ENCODE data around the gene NBPF20. TPM values are rescaled to one million over a fixed set of nuclear protein-coding genes. Genes with fewer than 3 reads are reported as not detected.
"Not testable (repeated sequence)": the region's sequence is repeated elsewhere in the genome, so short reads cannot be mapped to it uniquely, and the experiment has no call there.

NBPF20 gene, protein sequence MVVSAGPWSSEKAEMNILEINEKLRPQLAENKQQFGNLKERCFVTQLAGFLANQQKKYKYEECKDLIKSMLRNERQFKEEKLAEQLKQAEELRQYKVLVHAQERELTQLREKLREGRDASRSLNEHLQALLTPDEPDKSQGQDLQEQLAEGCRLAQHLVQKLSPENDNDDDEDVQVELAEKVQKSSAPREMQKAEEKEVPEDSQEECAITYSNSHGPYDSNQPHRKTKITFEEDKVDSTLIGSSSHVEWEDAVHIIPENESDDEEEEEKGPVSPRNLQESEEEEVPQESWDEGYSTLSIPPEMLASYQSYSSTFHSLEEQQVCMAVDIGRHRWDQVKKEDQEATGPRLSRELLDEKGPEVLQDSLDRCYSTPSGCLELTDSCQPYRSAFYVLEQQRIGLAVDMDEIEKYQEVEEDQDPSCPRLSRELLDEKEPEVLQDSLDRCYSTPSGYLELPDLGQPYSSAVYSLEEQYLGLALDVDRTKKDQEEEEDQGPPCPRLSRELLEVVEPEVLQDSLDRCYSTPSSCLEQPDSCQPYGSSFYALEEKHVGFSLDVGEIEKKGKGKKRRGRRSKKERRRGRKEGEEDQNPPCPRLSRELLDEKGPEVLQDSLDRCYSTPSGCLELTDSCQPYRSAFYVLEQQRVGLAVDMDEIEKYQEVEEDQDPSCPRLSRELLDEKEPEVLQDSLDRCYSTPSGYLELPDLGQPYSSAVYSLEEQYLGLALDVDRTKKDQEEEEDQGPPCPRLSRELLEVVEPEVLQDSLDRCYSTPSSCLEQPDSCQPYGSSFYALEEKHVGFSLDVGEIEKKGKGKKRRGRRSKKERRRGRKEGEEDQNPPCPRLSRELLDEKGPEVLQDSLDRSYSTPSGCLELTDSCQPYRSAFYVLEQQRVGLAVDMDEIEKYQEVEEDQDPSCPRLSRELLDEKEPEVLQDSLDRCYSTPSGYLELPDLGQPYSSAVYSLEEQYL (N-terminal part only)
- total RNA-seq: 1 to 10 TPM; 1.0 to 2.4 TPM

DNA sequence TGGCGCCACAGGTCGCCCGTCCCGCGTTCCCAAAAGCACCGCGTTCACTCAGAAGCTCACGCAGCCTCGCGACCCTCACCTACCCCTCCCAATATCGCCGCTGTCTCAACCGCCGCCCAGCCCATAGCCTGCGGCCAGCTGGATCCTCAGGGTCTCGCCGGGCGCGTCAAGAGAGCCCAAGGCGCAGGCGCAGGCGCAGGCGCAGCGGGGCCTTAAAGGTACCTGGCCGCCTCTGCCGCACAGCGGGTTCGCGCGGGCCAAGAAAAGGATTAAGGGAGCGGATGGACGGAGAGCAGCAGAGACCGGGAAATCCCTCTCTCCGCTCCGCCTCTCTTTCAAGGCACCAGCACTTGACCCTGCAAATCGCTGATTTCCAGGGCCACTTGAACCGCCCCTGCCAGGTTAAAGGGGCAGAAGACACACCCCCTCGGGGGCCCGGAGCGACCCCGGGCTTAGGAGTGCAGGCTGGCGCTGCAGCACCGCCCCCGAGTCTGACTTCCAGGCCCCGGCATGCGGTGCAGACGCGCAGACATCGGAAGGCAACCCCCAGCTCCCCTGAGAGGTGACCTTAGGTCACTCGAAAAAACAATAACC is at the start of gene NBPF20:
NBPF20 (minus strand) TSS at position 168 of the 594 bp plus-strand sequence. CDS start 20,331 bp downstream, outside the sequence.
- Mint-ChIP-seq H3K9me3 (peaks cover 10% of the 10 kb centered on the region), H3K27me3 (peaks cover 37 to 42% of the 10 kb centered on the region in 2 donors), H3K4me1 (ENCODE audit: low read depth in 2 of 2) (peaks cover 11 to 16% of the 10 kb centered on the region in 2 donors), H3K36me3 (peaks cover 22% of the 10 kb centered on the region), H3K27ac (peak within 1 kb of the TSS; percentile 54 to 73), H3K4me3 (peak within 1 kb of the TSS; percentile 91)
- peak; percentile 86 for DNase-seq (ENCODE audit: low spot score)
- ATAC-seq: peak; percentile 95 to 97

DNA sequence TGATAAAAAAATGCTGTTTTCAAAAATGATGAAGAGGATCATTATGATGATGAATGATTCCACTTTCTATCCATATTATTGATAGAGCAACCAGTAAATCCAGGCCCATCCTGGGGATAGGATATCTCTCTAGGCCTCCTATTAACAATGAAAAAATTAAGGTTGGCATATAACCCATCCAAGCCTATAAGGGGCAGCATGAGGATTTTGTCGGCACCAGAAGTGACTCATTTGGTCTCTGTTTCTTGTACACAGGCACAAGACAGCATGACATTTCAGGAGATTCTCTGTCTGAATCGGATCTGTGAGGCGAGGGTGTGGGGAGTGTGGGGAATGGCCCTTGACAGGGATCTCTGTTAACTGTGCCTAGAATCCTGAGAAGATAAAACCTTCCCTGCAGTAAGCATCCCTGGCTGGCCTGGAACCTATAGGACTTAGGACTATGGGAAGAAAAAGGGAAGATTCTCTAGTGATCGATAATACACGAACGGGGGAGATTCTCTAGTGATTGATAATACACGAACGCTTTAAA is 49.5 kb upstream of the NBPF20 start:
- not testable (repeated sequence) for DNase-seq (ENCODE audit: low spot score); H3K4me1 Mint-ChIP-seq (ENCODE audit: low read depth in 2 of 2); ATAC-seq; H3K9me3 Mint-ChIP-seq; H3K36me3 Mint-ChIP-seq; H3K27me3 Mint-ChIP-seq
- H3K4me3 Mint-ChIP-seq: peak overlapping the region; percentile 52
- peak overlapping the region; percentile 53 to 57 for H3K27ac Mint-ChIP-seq

DNA sequence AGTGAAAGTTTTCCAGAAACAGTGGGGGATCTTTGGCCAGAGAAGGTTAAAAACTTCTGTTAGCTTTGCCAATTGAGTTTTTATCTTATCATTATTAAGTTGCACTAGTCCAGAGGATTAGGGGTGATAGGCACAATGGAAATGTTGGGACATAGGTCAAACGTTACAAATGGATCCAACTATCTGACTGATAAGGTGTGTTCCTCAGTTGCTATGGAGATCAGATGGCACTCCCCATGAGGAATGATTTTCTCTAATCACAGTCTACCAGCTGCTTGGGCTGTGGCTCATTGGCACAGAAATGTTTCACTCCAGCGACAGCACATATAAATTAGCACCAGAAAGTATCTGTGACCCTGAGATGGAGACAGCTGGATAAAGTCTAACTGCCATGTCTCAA is 47.3 kb upstream of the NBPF20 start:
- not testable (repeated sequence) for H3K4me3 Mint-ChIP-seq; DNase-seq (ENCODE audit: low spot score); H3K4me1 Mint-ChIP-seq (ENCODE audit: low read depth in 2 of 2); ATAC-seq; H3K27ac Mint-ChIP-seq; H3K9me3 Mint-ChIP-seq; H3K27me3 Mint-ChIP-seq; H3K36me3 Mint-ChIP-seq

DNA sequence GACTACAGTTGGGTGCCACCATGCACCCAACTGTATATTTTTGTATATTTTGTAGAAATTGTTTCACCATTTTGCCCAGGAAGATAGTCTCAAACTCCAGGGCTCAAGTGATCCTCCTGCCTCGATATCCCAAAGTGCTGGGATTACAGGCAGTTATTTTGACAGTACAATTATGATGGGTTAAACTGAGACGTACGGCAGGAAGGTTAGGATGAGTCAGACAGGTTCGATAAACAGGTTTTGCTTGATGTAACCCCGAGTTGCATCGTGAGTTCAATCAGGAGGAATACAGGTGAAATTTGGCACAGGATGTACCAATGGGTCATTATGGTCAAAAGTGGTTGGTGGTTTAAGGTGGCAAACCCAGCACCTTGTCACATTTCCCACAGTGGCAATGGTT is 46.0 kb upstream of the NBPF20 start:
- H3K36me3 Mint-ChIP-seq; H3K9me3 Mint-ChIP-seq; DNase-seq (ENCODE audit: low spot score); H3K27ac Mint-ChIP-seq; H3K27me3 Mint-ChIP-seq; H3K4me3 Mint-ChIP-seq; H3K4me1 Mint-ChIP-seq (ENCODE audit: low read depth in 2 of 2); ATAC-seq: not testable (repeated sequence)

DNA sequence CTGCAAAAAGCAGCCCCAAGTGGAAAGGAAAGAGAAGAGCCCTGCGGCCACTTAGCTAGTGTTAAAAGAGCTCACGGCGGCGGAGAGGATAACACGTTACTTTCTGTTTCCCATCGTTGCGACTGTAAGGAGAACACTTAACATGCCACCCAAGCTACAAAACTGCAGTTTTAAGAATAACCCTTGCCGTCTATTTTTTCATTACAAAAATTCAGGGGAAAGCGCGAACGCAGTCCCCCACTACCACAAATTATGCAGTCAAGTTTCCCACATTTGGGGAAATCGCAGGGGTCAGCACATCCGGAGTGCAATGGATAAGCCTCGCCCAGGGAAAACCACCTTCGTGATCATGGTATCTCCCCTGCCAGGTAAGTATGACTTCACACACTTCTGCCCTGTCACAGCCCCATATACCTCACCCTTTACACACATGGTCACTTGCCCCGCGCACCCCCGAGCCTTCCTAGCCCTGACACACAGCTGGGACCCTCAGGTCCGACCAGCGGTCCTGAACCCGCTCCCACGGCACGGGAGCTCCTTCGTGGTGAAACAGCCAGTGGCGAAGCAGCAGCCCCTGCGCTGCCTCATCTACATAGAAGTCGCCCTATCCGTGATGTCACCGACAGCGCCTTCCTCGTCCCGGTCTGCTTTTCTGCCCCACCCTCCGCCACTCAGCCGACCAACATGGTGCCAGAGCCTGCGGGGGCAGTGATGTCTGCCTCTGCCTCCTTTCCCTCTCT is 40.2 kb upstream of the NBPF20 start:
- not testable (repeated sequence) for H3K36me3 Mint-ChIP-seq; H3K9me3 Mint-ChIP-seq; H3K27me3 Mint-ChIP-seq; H3K4me1 Mint-ChIP-seq (ENCODE audit: low read depth in 2 of 2)
- peak overlapping the region; percentile 83 to 87 for H3K27ac Mint-ChIP-seq
- peak overlapping the region; percentile 84 for H3K4me3 Mint-ChIP-seq
- DNase-seq (ENCODE audit: low spot score) (peak; percentile 74), ATAC-seq (peak; percentile 88 to 93)

DNA sequence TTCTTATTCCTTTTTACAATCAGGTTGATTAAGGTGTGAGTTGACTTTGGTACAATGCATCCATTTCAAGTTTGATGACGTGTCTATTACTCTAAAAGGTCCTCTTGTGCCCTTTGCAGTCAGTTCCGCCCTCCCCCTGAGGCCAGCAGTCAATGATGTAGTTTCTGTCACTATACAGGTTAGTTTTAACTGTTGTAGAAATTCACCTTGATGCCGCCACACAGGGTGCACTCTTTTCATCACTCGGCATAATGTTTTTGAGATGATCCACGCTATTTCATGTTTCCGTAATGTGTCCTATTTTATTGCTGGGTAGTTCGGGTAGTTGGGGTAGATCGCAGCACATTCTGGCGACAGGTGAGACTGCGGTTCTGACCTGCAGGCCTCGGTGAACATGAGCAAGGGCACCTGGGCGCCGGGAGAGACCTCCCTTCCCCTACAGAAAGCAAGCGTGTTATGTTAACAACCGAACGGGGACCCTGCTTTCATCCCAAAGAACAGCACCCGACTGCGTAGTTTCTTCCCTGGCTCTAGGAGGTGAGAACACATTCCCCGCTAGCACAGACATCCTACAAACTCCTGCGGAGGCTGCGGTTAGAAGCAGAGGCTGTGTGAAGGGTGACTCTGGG is 39.4 kb upstream of the NBPF20 start:
- DNase-seq (ENCODE audit: low spot score); H3K27me3 Mint-ChIP-seq; H3K4me1 Mint-ChIP-seq (ENCODE audit: low read depth in 2 of 2); ATAC-seq; H3K9me3 Mint-ChIP-seq; H3K36me3 Mint-ChIP-seq: not testable (repeated sequence)
- Mint-ChIP-seq H3K27ac (peak overlapping the region; percentile 83 to 87), H3K4me3 (peak overlapping the region; percentile 84)

DNA sequence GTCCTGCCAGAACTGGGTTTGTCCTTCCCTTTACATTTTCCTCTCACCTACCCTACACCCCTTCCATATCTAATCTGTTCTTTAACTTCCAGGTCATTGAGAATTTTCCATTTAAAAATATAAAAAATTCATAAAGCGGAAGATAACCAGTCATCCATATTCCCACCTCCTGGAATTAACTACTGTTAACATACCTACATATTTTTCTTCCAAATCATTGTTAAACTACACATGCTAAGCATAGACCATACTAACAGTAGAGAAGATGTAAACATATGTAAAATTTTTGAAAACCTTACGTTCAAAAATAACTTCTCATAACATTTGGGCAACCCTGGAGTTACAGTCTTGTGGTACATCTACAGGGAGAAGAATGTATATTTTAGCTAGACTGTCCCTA is 38.6 kb upstream of the NBPF20 start:
- not testable (repeated sequence) for H3K27me3 Mint-ChIP-seq; H3K4me3 Mint-ChIP-seq; H3K27ac Mint-ChIP-seq; DNase-seq (ENCODE audit: low spot score); H3K9me3 Mint-ChIP-seq; H3K36me3 Mint-ChIP-seq; H3K4me1 Mint-ChIP-seq (ENCODE audit: low read depth in 2 of 2); ATAC-seq

DNA sequence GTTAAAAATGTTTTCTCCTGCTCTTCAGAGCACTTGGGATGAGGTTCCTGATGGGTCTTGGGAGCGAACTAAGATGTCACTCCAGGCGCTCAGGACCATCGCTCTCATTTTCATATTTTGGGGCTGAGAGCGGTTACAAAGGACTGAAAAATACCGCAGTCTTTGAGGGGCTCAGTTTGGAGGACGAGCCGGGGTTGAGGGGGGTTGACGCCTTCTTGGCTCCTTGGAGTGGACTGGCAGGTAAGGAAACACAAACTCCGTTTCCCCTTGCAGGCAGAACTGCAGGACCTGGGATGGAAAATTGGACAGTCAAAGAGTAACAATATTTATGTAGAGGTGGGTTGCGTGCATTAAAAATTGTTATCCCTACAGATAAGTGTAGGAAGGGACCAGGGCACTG is 35.3 kb upstream of the NBPF20 start:
- not testable (repeated sequence) for H3K27ac Mint-ChIP-seq; DNase-seq (ENCODE audit: low spot score); H3K36me3 Mint-ChIP-seq; H3K27me3 Mint-ChIP-seq; H3K9me3 Mint-ChIP-seq; H3K4me3 Mint-ChIP-seq; ATAC-seq; H3K4me1 Mint-ChIP-seq (ENCODE audit: low read depth in 2 of 2)

DNA sequence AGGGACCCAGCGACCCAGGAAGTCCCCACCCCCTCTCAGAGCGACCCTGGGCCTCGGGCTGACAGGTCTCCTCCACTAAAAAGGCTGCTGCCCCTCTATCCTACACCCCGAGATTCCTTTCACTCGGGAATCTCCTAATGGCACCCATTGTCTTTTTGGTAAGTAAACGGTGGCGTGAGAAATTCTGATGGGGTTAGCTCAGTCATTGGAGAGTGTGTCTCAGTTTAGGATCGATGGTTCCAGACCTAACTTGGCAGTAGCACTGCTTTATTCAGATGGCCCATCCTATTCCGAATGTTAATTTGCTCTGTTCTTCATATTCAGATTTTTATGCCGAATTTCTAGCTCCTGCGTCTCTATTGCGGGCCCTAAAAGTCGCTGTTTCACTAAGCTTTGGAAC is 34.6 kb upstream of the NBPF20 start:
- not testable (repeated sequence) for H3K4me1 Mint-ChIP-seq (ENCODE audit: low read depth in 2 of 2); H3K4me3 Mint-ChIP-seq; DNase-seq (ENCODE audit: low spot score); ATAC-seq; H3K27ac Mint-ChIP-seq; H3K36me3 Mint-ChIP-seq; H3K9me3 Mint-ChIP-seq
- peaks cover 0 to 12% of the 10 kb centered on the region in 2 donors for H3K27me3 Mint-ChIP-seq

DNA sequence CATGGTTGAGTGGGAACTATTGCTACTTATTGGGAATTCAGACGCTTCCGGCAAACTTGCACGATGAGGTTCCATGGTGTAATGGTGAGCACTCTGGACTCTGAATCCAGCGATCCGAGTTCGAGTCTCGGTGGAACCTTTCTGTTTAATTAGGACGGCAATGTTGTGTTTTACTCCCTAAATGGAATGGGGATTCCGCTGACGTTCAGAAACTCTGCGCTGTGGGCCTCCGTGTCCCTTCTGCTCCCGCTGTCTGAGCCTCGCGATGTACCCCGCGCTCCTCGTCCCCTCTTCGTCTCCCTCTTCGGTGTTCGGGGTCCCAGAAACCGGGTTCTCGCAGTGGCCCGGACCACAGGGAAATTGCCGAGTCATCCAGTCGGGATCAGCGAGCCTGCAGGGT is 34.2 kb upstream of the NBPF20 start:
- H3K27me3 Mint-ChIP-seq: peaks cover 0 to 12% of the 10 kb centered on the region in 2 donors
- not testable (repeated sequence) for H3K36me3 Mint-ChIP-seq; H3K4me3 Mint-ChIP-seq; DNase-seq (ENCODE audit: low spot score); H3K9me3 Mint-ChIP-seq; H3K4me1 Mint-ChIP-seq (ENCODE audit: low read depth in 2 of 2); H3K27ac Mint-ChIP-seq
- ATAC-seq: peak in 1 of 2 donors; percentile 46

DNA sequence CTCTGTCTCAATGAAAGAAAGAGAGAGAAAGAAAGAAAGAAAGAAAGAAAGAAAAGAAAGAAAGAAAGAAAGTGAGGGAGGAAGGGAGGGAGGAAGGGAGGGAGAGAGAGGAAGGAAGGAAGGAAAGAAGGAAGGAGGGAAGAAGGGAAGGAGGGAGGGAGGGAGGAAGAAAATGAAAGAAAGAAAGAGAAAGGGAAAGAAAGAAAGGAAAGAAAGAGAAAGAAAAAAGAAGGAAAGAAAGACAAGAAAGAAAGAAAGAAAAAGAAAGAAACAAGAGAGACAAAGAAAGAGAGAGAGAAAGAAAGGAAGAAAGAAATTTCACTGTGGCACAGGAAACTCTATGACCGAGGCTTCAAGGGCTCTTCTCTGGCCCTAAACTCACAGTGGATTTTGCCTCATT is 33.7 kb upstream of the NBPF20 start:
- peak overlapping the region; percentile 16 for H3K4me3 Mint-ChIP-seq
- not testable (repeated sequence) for H3K9me3 Mint-ChIP-seq; ATAC-seq; H3K36me3 Mint-ChIP-seq; H3K4me1 Mint-ChIP-seq (ENCODE audit: low read depth in 2 of 2); DNase-seq (ENCODE audit: low spot score); H3K27ac Mint-ChIP-seq
- peaks cover under 1 to 12% of the 10 kb centered on the region in 2 donors for H3K27me3 Mint-ChIP-seq

DNA sequence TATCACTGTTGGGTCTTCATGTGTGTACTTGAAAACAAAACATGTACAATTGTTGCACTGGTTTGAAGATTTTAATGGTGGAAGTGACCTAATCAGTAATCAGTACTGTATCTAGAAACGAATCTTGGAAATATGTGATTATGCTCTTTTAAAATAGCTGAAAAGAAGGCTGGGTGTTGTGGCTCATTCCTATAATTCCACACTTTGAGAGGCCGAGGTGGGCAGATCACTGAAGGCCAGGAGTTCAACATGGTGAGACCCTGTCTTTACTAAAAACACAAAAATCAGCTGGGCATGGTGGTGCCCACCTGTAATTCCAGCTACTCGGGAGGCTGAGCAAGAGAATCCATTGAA is 29.4 kb upstream of the NBPF20 start:
- H3K9me3 Mint-ChIP-seq; H3K4me3 Mint-ChIP-seq; H3K4me1 Mint-ChIP-seq (ENCODE audit: low read depth in 2 of 2); DNase-seq (ENCODE audit: low spot score); ATAC-seq; H3K27ac Mint-ChIP-seq; H3K36me3 Mint-ChIP-seq: not testable (repeated sequence)
- H3K27me3 Mint-ChIP-seq: peaks cover 5 to 13% of the 10 kb centered on the region in 2 donors
